K562 (cell line): Measurements from ENCODE around the gene ARHGEF16.

ENCODE experiments used
- CEBPB ChIP-seq: fragments of 450-650 bp; IDR thresholded peaks from 2 replicates; pipeline ENCODE4 v1.6.1; 2016; ENCODE audit warnings: missing genetic modification characterization, missing compliant biosample characterization
- FOXJ3 ChIP-seq: sonication (generic); formaldehyde crosslinking; IDR thresholded peaks from 2 replicates; pipeline ENCODE4 v1.4.0; 2020; ENCODE audit warnings: mild to moderate bottlenecking, missing genetic modification reagents
- HBP1 ChIP-seq: fragments of 450-650 bp; formaldehyde crosslinking; IDR thresholded peaks from 2 replicates; pipeline ENCODE4 v1.4.0; 2022; ENCODE audit warnings: missing genetic modification characterization
- NCOA4 ChIP-seq: fragments of 450-650 bp; IDR thresholded peaks from 2 replicates; pipeline ENCODE4 v1.6.1; 2018; ENCODE audit warnings: mild to moderate bottlenecking; ENCODE audit not compliant: partially characterized antibody
- RFX5 ChIP-seq: IDR thresholded peaks from 2 replicates; pipeline ENCODE4 v1.6.1; 2011; ENCODE audit warnings: low read depth, mild to moderate bottlenecking, improper control_type of control experiment, low read length
- ZNF79 ChIP-seq: fragments of 250-450 bp; sonication (Bioruptor Pico); IDR thresholded peaks from 2 replicates; pipeline ENCODE4 v1.4.0; 2020; ENCODE audit warnings: low read depth, mild to moderate bottlenecking, moderate library complexity
- TF ChIP-seq, protein P1 (sequence below): sonication (generic); formaldehyde crosslinking; IDR thresholded peaks from 2 replicates; pipeline ENCODE4 v1.8.0; 2023; ENCODE audit warnings: mild to moderate bottlenecking, missing genetic modification reagents
- TF ChIP-seq, protein P2 (sequence below): sonication (generic); formaldehyde crosslinking; IDR thresholded peaks from 2 replicates; pipeline ENCODE4 v1.8.0; 2023; ENCODE audit warnings: mild to moderate bottlenecking, missing genetic modification reagents

- TF ChIP-seq FOXJ3, result no peak
- TF ChIP-seq, protein P1, sequence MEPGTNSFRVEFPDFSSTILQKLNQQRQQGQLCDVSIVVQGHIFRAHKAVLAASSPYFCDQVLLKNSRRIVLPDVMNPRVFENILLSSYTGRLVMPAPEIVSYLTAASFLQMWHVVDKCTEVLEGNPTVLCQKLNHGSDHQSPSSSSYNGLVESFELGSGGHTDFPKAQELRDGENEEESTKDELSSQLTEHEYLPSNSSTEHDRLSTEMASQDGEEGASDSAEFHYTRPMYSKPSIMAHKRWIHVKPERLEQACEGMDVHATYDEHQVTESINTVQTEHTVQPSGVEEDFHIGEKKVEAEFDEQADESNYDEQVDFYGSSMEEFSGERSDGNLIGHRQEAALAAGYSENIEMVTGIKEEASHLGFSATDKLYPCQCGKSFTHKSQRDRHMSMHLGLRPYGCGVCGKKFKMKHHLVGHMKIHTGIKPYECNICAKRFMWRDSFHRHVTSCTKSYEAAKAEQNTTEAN (CRISPR knock-in tag), result no peak
- TF ChIP-seq HBP1 (CRISPR knock-in tag), result no peak
- no peak for TF ChIP-seq CEBPB (tag)
- no peak for TF ChIP-seq NCOA4
- TF ChIP-seq, protein P2, sequence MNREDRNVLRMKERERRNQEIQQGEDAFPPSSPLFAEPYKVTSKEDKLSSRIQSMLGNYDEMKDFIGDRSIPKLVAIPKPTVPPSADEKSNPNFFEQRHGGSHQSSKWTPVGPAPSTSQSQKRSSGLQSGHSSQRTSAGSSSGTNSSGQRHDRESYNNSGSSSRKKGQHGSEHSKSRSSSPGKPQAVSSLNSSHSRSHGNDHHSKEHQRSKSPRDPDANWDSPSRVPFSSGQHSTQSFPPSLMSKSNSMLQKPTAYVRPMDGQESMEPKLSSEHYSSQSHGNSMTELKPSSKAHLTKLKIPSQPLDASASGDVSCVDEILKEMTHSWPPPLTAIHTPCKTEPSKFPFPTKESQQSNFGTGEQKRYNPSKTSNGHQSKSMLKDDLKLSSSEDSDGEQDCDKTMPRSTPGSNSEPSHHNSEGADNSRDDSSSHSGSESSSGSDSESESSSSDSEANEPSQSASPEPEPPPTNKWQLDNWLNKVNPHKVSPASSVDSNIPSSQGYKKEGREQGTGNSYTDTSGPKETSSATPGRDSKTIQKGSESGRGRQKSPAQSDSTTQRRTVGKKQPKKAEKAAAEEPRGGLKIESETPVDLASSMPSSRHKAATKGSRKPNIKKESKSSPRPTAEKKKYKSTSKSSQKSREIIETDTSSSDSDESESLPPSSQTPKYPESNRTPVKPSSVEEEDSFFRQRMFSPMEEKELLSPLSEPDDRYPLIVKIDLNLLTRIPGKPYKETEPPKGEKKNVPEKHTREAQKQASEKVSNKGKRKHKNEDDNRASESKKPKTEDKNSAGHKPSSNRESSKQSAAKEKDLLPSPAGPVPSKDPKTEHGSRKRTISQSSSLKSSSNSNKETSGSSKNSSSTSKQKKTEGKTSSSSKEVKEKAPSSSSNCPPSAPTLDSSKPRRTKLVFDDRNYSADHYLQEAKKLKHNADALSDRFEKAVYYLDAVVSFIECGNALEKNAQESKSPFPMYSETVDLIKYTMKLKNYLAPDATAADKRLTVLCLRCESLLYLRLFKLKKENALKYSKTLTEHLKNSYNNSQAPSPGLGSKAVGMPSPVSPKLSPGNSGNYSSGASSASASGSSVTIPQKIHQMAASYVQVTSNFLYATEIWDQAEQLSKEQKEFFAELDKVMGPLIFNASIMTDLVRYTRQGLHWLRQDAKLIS (CRISPR knock-in tag), result no peak
- no peak for TF ChIP-seq ZNF79
- TF ChIP-seq RFX5, result no peak
Measured at GRCh38 chr1:3505161-3505560, 50.7 kb downstream of the ARHGEF16 start.
